Choroid plexus epithelial cell (primary cell): ENCODE data around the gene NDUFA11.

Source experiments
- DNase-seq: peaks from one replicate; pipeline ENCODE4 v3.0.0-alpha.2; 2010; ENCODE audit warnings: low read depth
- H3K4me3 ChIP-seq: 2 replicates; pipeline ENCODE4 v1.5.1; 2011; ENCODE audit warnings: low read depth, mild to moderate bottlenecking, control low read depth, low read length, moderate library complexity
- TF ChIP-seq, protein P1 (sequence below): conservative IDR thresholded peaks from 2 replicates; pipeline ENCODE4 v1.5.1; 2011; ENCODE audit warnings: low read depth, mild to moderate bottlenecking, control low read depth, inconsistent platforms, low read length, moderate library complexity

Gene NDUFA11

DNA sequence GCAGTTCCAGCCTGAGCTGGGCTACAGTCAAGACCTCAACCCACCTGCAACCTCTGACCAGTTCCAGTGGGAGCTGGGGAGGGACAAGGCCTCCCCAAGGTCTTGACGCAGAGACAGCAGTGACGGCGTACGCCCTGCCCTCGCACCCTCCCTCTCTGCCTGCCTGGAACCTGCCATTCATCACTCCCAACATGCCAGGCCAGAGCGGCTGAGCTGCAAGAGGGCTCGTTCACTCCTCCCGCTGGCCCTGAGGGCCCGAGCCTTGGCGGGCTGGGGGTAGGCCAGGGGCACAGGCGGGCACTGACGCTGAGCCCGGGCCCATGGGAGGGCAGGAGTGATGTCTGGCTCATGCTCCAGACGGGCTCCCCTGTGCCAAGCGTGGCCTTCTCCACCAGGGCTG, 8.2 kb downstream of the NDUFA11 start:
- DNase-seq: no peak
- H3K4me3 ChIP-seq: no peak overlapping the region

DNA sequence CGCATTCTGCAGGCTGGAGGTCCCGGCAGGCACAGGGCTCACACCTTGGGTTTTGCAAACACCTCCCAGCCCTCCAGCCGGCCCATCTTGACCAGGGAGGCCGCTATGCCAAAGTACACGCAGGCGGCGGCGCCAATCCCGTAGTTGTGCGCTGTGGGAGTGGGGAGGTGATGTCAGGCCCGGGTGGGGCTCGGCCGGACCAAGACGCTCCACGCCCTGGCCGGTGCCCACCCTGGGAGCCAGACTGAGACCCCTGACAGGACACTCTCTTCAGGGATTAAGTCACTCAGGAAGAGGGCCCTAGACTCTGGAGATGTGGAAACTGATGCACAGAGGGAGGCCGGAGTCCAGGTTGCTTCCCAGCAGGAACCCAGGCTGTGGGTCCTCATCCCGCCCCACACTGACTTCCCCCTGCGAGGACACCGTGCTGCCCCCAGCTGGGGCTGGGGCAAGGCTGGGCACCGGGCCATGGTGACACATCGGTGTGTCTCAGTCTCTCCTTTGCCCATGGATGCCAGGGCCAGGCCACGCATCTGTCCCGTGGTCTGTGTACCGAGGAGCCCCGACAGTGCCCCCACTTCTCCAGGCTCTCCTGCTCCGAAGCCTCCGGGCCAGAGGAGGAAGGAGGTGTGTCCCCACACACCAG, 8.8 kb downstream of the NDUFA11 start:
- no peak for DNase-seq
- H3K4me3 ChIP-seq: no peak overlapping the region
- TF ChIP-seq, protein P1, sequence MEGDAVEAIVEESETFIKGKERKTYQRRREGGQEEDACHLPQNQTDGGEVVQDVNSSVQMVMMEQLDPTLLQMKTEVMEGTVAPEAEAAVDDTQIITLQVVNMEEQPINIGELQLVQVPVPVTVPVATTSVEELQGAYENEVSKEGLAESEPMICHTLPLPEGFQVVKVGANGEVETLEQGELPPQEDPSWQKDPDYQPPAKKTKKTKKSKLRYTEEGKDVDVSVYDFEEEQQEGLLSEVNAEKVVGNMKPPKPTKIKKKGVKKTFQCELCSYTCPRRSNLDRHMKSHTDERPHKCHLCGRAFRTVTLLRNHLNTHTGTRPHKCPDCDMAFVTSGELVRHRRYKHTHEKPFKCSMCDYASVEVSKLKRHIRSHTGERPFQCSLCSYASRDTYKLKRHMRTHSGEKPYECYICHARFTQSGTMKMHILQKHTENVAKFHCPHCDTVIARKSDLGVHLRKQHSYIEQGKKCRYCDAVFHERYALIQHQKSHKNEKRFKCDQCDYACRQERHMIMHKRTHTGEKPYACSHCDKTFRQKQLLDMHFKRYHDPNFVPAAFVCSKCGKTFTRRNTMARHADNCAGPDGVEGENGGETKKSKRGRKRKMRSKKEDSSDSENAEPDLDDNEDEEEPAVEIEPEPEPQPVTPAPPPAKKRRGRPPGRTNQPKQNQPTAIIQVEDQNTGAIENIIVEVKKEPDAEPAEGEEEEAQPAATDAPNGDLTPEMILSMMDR: no peak

More for the DNA sequence above, 8.2 kb downstream of the NDUFA11 start:
- TF ChIP-seq, protein P1: no peak

DNA sequence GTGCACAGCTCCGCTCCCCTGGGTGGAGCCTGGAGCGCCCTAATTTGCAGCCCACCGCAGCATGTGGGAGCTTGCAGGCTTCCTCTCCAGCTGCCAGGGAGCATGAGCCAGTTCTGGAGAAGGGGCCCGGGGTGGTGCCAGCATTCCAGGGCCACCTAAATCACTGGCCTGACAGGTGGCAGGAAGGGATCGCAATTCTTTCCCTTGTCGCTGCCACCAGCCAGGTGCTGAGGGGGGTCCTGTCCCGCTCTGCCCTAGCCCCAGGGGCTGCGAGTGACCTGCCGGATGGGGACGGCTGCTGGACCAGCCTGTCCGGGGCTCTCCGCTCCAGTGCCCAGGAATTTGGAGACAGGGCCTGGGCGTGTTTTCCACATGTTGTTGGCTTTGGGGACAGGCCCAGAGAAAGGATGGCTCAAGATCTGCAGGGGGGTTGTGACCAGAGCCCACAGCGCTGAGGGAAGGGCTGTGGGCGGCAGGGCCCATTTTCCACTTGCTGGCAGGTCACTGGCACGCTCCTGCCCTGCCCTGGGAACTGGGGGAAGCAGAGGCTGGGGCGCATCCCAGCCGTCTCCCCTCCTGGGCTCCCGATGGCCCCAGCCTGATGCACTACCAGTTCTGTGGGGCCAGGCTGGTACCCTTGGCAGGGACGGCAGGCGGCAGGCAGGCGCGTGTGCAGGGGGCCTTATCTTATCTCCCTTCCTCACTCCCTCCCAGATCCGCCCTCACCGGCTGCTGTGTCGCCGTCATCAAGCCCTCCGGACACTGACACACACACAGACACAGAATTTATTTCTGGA, 9.5 kb downstream of the NDUFA11 start:
- no peak overlapping the region for H3K4me3 ChIP-seq
- TF ChIP-seq, protein P1: no peak
- DNase-seq: no peak

DNA sequence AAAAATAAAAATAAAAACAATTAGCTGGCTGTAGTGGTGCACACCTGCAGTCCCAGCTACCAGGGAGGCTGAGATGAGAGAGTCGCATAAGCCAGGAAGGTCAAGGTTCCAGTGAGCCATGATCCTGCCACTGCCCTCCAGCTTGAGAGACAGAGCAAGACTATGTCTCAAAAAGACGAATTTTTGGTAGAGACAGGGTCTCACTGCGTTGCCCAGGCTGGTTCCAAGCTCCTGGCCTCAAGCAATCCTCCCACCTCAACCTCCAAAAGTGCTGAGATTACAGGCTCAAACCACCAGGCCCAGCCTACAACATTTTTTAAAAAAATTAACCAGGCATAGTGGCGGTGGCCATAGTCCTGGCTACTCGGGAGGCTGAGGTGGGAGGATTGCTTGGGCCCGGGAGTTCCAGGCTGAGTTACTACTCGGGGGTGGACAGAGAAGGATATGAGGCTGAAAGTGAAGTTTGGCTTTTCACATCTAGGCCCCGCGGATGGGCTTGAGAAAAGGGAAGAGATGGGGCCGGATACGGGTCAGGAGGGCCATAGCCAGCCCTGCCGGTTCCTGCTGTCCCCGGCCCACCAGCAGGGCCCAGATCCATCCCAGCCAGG, 10.2 kb downstream of the NDUFA11 start:
- no peak for DNase-seq
- TF ChIP-seq, protein P1: no peak

DNA sequence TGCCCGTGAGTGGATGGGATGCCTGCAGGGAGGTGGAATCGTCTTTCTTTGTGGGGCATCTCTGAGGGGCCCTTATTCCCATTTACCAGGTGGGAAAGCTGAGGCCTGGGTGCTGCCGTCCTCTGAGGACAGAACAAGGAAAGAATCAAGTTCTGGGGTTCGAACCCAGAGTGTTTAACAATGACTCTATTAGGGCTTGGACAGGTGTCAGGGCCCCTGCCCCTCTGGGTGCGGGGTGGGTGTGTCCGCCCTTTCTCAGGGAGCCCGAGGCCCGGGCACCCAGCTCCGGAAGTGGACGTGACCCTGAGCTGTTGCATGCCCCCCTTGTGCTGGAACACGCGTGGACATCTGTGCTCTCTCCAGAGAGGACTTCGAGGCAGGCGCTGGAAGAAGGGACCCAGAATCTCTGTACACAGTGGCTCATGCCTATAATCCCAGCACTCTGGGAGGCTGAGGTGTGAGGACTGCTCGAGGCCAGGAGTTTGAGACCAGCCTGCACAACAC, 10.8 kb downstream of the NDUFA11 start:
- no peak for DNase-seq
- no peak overlapping the region for H3K4me3 ChIP-seq
- TF ChIP-seq, protein P1: no peak

More for the DNA sequence above, 10.2 kb downstream of the NDUFA11 start:
- no peak overlapping the region for H3K4me3 ChIP-seq

DNA sequence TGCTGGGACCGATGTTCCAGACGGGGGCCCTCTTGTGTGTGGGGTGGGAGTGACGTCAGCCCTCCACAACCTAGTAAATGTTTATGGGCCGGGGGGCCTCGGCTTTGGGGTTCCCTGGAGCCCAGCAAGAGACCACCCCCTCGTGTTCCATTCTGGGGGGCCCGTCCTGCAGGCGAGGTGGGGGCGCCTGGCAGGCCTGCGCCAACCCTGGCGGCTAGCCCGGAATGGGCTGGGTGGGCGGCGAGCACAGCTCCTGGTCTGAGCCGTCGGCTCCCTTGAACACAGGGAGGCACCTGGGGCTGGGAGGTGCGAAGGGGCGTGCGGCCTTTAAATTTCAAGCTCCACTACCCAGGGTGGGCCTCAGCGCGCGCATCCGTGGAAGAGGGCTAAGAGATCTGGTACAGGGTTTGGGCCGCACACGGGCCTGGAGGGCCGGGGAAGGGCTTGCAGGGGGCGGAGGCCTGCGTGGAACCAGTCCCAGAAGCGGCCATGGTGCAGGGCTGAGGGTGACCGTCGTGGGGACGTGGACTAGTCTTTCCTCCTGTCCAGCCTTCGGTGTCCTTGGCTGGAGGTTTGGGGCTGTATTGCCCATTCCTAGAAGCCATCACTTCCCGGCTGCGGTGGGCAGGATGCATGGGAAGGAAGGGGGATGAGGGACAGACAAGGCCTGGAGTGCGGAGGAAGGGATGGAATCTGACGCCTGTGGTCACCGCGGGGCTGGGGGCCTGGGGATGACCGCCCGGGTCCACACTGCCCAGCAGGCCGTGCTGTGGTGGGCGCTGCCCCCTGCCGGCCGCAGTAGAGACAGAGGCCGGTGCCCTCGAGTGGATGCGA, 11.4 kb downstream of the NDUFA11 start:
- TF ChIP-seq, protein P1: peak; percentile 80
- no peak overlapping the region for H3K4me3 ChIP-seq
- peak; percentile 51 for DNase-seq
